Subcutaneous abdominal adipose tissue (tissue), 5 donors: ENCODE results near the gene HCN2.

ENCODE experiments used
- H3K27ac ChIP-seq: one replicate; pipeline ENCODE4 v1.7.0; 2013; ENCODE audit warnings: low read depth, mild to moderate bottlenecking, inconsistent platforms, low read length, moderate library complexity
- H3K27me3 ChIP-seq, 5 donors: one replicate each; pipeline ENCODE4 v1.7.0; 2013; ENCODE audit warnings: low read length in 5 of 5, inconsistent platforms in 1 of 5; ENCODE audit not compliant: control insufficient read depth in 5 of 5, insufficient read depth in 4 of 5
- H3K36me3 ChIP-seq, 5 donors: one replicate each; pipeline ENCODE4 v1.7.0; 2013; ENCODE audit warnings: low read length in 5 of 5; ENCODE audit not compliant: control insufficient read depth in 5 of 5, insufficient read depth in 5 of 5
- H3K4me1 ChIP-seq, 5 donors: one replicate each; pipeline ENCODE4 v1.7.0; 2013; ENCODE audit warnings: low read length in 5 of 5, mild to moderate bottlenecking in 3 of 5, moderate library complexity in 1 of 5; ENCODE audit not compliant: control insufficient read depth in 5 of 5, insufficient read depth in 5 of 5
- H3K4me3 ChIP-seq, 5 donors: one replicate each; pipeline ENCODE4 v1.7.0; 2013; ENCODE audit warnings: low read length in 5 of 5, low read depth in 1 of 5
- H3K9ac ChIP-seq, 5 donors: one replicate each; pipeline ENCODE4 v1.7.0; 2013; ENCODE audit warnings: low read length in 5 of 5, mild to moderate bottlenecking in 4 of 5, moderate library complexity in 3 of 5
- H3K9me3 ChIP-seq, 5 donors: one replicate each; pipeline ENCODE4 v1.7.0; 2013; ENCODE audit warnings: low read length in 5 of 5; ENCODE audit not compliant: control insufficient read depth in 5 of 5
- donor health status: healthy.
- donor health status: healthy.
- donor health status: healthy.
- donor health status: healthy.
- donor health status: healthy.

HCN2 gene

DNA sequence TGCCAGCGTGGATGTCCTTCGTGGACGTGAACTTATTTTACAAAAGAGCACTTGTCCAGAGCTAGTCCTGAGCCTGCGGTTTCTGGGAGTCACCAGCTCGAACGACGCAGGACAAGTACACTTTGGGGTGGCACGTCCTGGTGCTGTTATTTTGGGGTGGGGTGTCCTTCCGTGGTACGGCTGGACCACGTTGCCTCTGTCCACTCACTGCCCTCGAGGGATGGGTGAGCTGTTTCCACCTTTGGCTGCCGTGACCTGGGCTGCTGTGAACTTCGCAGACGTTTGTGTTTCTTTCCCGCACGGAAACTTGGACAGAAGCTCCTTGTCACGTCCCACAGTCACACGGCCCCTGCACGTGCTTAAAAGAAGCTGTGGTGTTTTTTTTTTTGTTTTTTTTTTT, 34.9 kb upstream of the HCN2 start:
- Histone ChIP-seq H3K36me3 (no peaks in the 10 kb centered on the region), H3K27me3 (peaks cover 0 to 3% (median 2%) of the 10 kb centered on the region in 5 donors), H3K4me3 (no peak overlapping the region), H3K27ac (no peak overlapping the region), H3K9ac (no peak overlapping the region), H3K4me1 (peaks cover 1 to 27% (median 21%) of the 10 kb centered on the region in 5 donors), H3K9me3 (no peaks in the 10 kb centered on the region)

DNA sequence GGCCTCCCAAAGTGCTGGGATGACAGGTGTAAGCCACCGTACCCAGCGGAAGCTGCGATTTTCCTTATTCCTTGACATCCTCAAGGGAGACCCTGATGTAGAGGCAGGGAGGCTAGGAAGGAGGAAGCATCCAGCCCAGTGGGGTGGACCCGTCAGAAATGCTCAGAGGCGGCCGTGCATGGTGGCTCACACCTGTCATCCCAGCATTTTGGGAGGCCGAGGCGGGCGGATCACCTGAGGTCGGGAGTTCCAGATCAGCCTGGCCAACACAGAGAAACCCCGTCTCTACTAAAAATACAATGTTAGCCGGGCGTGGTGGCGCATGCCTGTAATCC, 34.2 kb upstream of the HCN2 start:
- Histone ChIP-seq H3K27ac (no peak overlapping the region), H3K9ac (no peak overlapping the region), H3K9me3 (no peaks in the 10 kb centered on the region), H3K4me3 (no peak overlapping the region), H3K27me3 (peaks cover 0 to 3% (median 2%) of the 10 kb centered on the region in 5 donors), H3K4me1 (peaks cover 1 to 27% (median 21%) of the 10 kb centered on the region in 5 donors), H3K36me3 (no peaks in the 10 kb centered on the region)

DNA sequence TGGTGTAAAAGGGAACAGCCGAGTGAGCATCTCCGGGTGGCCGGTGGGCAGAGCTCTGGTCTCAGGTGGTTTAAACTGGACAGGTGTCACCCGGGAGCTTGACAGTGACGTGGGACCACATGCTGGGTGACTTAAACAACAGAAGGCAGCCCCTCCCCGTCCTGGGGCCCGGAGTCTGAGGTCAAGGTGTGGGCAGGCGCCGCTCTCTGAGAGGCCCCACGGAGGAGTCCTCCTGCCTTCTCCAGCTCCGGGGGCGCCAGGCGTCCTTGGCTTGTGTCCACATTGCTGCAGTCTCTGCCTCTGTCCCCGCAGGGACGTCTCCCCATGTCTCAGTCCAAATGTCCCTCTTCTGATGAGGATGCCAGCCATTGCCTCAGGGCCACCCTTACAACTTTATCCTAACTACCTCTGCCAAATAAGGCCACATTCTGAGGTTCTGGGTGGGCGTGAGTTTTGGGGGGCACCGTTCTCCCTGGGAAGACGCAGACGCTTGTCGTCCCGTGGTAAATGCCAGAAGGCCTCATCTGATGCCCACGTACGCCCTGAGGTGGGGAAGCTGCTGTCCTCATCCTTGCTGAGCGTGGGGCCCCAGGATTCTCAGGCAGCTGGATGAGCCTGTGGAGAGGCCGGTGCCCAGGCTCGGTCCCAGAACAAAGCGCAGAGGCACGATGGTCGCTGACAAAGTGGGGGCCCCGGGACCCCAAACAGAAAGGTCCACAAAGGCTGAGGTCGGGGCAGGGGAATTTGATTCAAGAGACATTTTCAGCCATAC, 32.9 kb upstream of the HCN2 start:
- Histone ChIP-seq H3K4me1 (peaks cover 1 to 25% (median 18%) of the 10 kb centered on the region in 5 donors), H3K27ac (no peak overlapping the region), H3K36me3 (no peaks in the 10 kb centered on the region), H3K9me3 (no peaks in the 10 kb centered on the region), H3K9ac (no peak overlapping the region), H3K27me3 (peaks cover 0 to 3% (median 0%) of the 10 kb centered on the region in 5 donors), H3K4me3 (no peak overlapping the region)

DNA sequence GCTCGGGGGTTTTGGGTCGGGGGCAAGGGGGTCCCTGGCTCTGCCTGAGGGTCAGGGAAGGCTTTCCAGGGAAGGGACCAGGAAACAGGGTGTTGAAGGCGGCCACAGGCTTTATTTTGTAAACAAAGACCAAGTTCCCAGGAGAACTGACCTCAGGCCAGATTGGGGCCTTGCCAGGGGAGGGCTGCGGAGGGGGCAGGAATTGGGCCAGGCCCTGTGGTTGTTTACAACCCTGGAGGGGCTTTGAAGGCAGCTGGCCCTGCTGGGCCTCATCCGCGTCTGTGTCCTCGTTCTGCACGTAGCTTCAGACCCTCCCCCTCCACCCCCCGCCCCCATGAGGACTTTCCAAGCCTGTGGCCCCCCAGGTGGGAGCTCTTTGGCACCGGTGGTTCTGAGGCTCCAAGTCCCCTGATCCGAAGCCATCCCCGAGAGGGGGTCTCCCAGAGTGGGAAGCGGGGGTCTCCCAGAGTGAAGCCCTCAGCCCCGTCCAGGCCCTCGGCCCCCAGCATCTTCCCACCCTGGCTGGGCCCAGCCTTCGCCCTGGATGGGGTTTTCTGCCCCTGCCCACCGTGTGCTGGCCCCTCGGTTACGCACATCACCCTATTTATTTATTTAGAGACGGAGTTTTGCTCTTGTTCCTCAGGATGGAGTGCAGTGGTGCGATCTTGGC, 30.8 kb upstream of the HCN2 start:
- Histone ChIP-seq H3K36me3 (no peaks in the 10 kb centered on the region), H3K27me3 (no peaks in the 10 kb centered on the region), H3K9ac (no peak overlapping the region), H3K27ac (no peak overlapping the region), H3K9me3 (no peaks in the 10 kb centered on the region), H3K4me3 (no peak overlapping the region), H3K4me1 (peaks cover 1 to 25% (median 18%) of the 10 kb centered on the region in 5 donors)

DNA sequence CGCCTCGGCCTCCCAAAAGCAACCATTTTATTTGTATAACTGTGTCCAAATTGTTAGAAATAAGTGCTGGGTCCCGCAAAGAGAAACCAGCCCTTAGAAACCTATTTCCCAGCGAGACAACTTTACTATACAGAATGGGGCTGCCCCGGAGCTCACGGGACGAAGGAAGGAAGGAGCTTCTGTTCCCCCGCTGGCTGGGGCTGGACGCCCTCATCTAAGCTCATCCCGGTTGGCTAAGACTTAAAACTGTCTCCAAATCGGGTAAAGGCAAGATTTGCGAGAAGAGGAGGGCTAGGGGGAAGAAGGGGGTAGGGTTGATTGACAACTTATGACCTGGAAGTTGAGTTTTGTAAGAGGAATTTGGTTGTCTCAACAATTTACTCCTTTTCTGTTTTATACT, 29.6 kb upstream of the HCN2 start:
- no peak overlapping the region for H3K4me3 ChIP-seq
- no peaks in the 10 kb centered on the region for H3K27me3 ChIP-seq
- H3K9me3 ChIP-seq: no peaks in the 10 kb centered on the region
- H3K27ac ChIP-seq: no peak overlapping the region
- H3K9ac ChIP-seq: no peak overlapping the region
- H3K4me1 ChIP-seq: peaks cover 1 to 22% (median 18%) of the 10 kb centered on the region in 5 donors
- no peaks in the 10 kb centered on the region for H3K36me3 ChIP-seq

DNA sequence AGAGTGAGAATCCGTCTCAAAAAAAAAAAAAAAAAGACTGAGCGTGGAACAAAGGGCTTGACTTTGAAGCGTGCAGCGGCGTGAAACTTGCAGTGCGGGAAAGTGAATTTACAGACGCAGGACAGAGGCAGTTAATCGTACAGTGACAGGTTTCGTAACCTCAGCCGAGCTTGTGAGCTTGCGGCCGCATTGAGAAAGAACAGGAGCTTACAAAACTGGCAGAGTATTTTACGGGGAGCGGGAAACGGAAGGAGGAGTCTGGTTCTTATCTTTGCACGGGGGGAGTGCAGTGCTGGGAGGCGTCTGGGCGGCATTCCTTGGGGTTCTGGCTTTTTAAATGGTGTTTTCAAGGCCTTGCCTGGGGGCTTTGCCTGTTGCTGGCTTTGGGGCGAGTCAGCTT, 23.3 kb upstream of the HCN2 start:
- Histone ChIP-seq H3K4me3 (no peak overlapping the region), H3K9ac (no peak overlapping the region), H3K4me1 (peaks cover 0 to 12% (median 6%) of the 10 kb centered on the region in 5 donors), H3K27ac (no peak overlapping the region), H3K36me3 (no peaks in the 10 kb centered on the region), H3K27me3 (no peaks in the 10 kb centered on the region), H3K9me3 (no peaks in the 10 kb centered on the region)

DNA sequence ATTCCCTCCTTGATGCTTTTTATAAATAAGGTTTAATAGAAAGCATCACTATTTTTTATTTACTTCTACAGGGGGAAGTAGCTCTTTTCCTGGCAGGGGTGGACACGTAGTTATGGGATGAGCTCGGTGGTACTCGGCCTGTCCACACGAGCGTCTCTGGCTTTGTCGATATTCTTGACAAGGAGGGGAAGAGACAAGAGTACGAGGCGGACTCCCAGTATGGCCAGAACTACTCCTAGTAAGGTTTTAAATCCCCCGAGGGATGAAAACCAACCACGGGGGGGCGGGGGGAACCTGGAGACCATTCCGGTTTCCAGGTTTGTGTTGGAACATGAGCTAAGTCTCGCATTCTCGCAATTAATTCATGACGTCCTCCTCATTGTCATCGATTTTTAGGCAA, 22.8 kb upstream of the HCN2 start:
- Histone ChIP-seq H3K36me3 (no peaks in the 10 kb centered on the region), H3K9me3 (no peaks in the 10 kb centered on the region), H3K27me3 (no peaks in the 10 kb centered on the region), H3K27ac (no peak overlapping the region), H3K4me3 (no peak overlapping the region), H3K9ac (no peak overlapping the region), H3K4me1 (peaks cover 0 to 17% (median 10%) of the 10 kb centered on the region in 5 donors)

DNA sequence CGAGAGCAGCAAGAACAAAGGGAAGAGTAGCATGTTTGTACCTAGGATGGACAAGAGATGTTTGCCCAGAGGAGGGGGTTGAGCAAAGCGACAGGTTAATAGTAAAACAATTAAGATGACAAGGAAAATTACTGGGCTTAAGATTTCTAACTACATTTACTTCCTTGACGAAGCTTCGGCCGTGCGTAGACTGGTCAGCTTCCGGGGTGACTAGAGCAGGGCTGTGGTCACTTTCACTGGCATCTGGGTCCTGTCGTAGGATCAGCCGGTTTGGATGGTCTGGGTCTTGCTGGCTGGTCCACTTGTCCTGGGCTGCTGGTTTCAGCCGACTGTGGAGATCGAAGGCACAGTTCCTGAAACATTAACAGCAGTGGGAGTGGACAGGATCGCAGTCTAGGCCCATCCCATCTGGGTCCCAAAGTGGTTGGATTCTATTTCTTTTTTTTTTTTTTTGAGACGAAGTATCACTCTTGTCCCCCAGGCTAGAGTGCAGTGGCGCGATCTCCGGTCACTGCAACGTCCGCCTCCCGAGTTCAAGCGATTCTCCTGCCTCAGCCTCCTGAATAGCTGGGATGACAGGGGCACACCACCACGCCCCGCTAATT, 22.3 kb upstream of the HCN2 start:
- Histone ChIP-seq H3K4me1 (peaks cover 0 to 19% (median 13%) of the 10 kb centered on the region in 5 donors), H3K4me3 (no peak overlapping the region), H3K36me3 (no peaks in the 10 kb centered on the region), H3K27me3 (no peaks in the 10 kb centered on the region), H3K9ac (no peak overlapping the region), H3K27ac (no peak overlapping the region), H3K9me3 (no peaks in the 10 kb centered on the region)

DNA sequence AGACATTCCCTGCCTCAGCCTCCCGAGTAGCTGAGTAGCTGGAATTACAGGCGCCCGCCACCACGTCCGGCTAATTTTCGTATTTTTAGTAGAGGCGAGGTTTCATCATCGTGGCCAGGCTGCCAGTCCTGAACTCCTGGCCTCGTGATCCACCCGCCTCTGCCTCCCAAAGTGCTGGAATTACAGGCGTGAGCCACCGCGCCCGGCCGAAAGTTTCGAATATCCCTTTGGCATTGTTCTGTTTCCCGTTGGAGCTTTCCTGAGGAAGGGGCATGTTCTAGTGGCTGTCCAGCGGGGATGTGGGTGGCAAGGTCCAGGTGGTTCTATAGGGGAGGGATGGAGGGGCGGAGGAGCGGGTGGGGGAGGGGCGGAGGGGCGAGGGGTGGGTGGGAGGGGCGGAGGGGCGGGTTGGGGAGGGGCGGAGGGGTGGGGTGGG, 19.4 kb upstream of the HCN2 start:
- Histone ChIP-seq H3K9ac (no peak overlapping the region), H3K9me3 (no peaks in the 10 kb centered on the region), H3K27me3 (no peaks in the 10 kb centered on the region), H3K4me1 (peaks cover 4 to 42% (median 38%) of the 10 kb centered on the region in 5 donors), H3K4me3 (no peak overlapping the region), H3K27ac (no peak overlapping the region), H3K36me3 (no peaks in the 10 kb centered on the region)

DNA sequence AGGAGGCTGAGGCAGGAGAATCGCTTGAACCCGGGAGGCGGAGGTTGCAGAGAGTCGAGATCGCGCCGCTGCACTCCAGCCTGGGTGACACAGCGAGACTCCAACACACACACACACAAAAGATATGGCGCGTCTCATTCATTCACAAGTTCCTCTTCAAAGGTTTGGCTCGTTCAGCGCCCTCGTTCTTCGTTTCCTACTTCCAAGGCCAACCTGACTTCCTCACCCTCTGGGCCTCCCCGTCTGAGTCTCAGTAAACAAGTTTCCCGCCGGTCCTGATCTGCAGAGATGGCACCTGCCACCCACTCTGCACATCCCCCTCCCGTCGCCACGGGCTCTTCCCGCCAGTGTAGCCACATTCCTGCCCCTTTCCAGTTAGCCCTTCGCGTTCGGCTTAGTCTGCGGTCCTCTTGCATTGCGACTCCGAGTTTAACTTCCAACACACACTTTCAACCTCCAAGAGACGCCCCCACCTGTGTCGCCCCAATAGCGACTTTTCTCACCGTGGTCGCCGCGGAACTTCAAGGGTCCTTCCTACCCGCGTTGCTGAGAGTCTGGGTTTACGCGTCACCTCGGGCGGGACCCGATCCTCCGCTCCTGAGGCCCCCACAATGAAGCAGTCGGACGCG, 18.6 kb upstream of the HCN2 start:
- Histone ChIP-seq H3K4me3 (peak overlapping the region; percentile 59 to 92 (median 70)), H3K27ac (peak overlapping the region; percentile 40), H3K9me3 (no peaks in the 10 kb centered on the region), H3K4me1 (peaks cover 4 to 49% (median 45%) of the 10 kb centered on the region in 5 donors), H3K27me3 (no peaks in the 10 kb centered on the region), H3K9ac (peak overlapping the region in 4 of 5 donors; percentile 13 to 70 (median 46)), H3K36me3 (no peaks in the 10 kb centered on the region)
